ENCODE measurements around the gene LTBP1.
"Not testable (repeated sequence)": the region's sequence is repeated elsewhere in the genome, so short reads cannot be mapped to it uniquely, and the experiment has no call there.

The LTBP1 gene

DNA sequence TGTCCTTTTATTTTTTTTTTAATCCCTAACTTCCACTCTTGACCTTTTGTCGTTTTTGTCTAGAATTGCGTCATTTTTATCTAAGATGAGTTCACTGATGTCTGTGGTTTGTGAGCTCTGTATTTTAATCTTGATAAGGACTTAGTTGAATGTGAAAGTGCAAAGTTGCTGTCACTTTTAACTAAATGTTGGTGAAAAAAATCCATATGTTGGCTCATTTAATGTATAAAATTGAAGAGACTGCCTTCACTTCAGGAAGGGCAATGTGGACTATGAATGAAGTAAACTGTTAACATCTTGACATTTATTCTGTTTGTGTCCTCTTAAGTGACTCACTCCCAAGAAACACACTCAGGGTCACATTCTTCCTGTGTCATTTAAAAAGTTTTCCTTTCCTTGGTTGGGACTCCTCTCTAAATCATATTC is 273.1 kb downstream of the LTBP1 start:
- Histone ChIP-seq H3K4me1 (ENCODE audit: control insufficient read depth, insufficient read depth, low read length) (peaks cover 33% of the 10 kb centered on the region), H3K36me3 (ENCODE audit: control insufficient read depth, insufficient read depth, low read length, severe bottlenecking) (no peaks in the 10 kb centered on the region), H3K27me3 (replicated peaks; ENCODE audit: control insufficient read depth, insufficient read depth, low read length) (no peaks in the 10 kb centered on the region), H3K4me3 (ENCODE audit: low read length) (peak overlapping the region; percentile 7), H3K9ac (ENCODE audit: low read length) (no peak overlapping the region), H3K9me3 (ENCODE audit: control insufficient read depth, low read length) (no peaks in the 10 kb centered on the region)
- DNase-seq (ENCODE audit: low read depth), result peak; percentile 55

DNA sequence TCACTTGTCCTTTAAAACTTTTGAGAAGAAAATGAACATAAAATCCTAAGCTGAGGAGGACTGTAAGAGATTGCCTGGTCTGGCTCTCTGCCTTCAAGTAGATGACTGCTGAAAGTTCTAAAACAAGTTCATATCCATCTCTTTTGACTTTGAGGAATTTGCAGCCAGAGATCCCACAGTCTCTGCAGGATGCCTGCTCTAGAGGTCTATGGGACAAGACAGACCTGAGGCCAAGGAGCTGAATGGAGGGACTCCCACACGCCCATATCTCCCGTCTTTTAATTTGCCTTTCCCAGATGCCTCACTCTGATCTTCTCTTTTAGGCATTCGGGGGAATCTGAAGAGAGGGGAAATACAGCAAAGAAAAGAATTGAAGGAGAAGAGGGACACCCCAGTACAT is 273.8 kb downstream of the LTBP1 start:
- H3K36me3 ChIP-seq (ENCODE audit: control insufficient read depth, insufficient read depth, low read length, severe bottlenecking), result no peaks in the 10 kb centered on the region
- no peak overlapping the region for H3K4me3 ChIP-seq (ENCODE audit: low read length)
- no peak for DNase-seq (ENCODE audit: low read depth)
- H3K9ac ChIP-seq (ENCODE audit: low read length), result no peak overlapping the region
- no peaks in the 10 kb centered on the region for H3K27me3 ChIP-seq (replicated peaks; ENCODE audit: control insufficient read depth, insufficient read depth, low read length)
- H3K9me3 ChIP-seq (ENCODE audit: control insufficient read depth, low read length), result peaks cover 3% of the 10 kb centered on the region
- H3K4me1 ChIP-seq (ENCODE audit: control insufficient read depth, insufficient read depth, low read length), result peaks cover 26% of the 10 kb centered on the region

DNA sequence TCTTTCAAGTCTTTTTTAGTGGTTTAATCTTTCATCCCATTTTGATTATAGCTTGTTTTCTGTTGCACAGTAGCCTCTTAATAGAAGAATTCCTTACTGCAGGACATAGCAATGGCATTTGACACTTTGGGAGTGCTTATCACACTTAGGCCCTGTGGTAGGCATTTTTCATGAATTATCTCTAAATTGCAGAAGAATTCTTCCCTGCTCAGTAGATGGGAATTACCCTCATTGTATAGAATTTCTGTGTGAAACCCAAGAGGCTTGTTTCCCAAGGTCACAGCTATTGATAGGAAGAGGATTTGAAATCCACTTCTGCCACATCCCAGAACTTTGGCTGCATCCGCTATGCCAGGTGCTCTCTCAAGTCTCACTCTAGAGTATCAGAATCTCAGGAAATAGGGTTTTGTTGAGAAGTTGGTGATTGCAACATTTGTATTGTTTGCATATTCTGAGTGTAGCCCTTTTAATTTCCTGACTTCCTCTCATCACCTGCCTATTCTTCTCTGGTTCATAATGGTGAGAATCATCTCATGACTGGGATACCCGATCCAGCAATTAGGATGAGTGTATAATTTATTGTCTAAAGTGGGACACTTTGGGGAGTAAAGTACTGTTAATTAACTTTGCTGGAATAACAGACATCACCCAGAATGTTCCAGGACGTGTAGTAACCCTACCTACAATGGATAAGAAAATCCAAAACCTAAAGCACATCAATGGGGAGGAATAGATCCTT is 274.5 kb downstream of the LTBP1 start:
- Histone ChIP-seq H3K9ac (ENCODE audit: low read length) (no peak overlapping the region), H3K27me3 (replicated peaks; ENCODE audit: control insufficient read depth, insufficient read depth, low read length) (no peaks in the 10 kb centered on the region), H3K4me1 (ENCODE audit: control insufficient read depth, insufficient read depth, low read length) (peaks cover 25% of the 10 kb centered on the region), H3K36me3 (ENCODE audit: control insufficient read depth, insufficient read depth, low read length, severe bottlenecking) (no peaks in the 10 kb centered on the region), H3K4me3 (ENCODE audit: low read length) (no peak overlapping the region), H3K9me3 (ENCODE audit: control insufficient read depth, low read length) (peaks cover 3% of the 10 kb centered on the region)
- DNase-seq (ENCODE audit: low read depth), result no peak

DNA sequence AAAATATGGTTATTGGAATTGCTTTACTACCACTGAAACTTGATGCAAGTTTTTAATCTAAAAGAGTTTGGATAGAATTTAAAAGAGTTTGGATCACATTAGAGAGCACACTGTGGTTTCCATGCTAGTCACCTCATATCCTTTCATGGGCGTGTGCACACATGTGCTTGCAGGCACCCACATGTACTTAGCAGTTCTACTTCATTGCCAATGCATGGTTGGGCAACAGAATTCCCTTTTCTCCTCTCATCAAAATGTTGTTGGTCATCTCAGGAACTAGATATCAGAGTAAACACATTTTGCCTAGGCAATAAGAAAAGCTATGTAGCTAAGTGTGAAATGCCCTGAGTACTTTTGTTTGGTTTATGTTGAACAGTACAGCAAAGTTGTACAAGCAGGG is 275.6 kb downstream of the LTBP1 start:
- no peak for DNase-seq (ENCODE audit: low read depth)
- peaks cover 16% of the 10 kb centered on the region for H3K4me1 ChIP-seq (ENCODE audit: control insufficient read depth, insufficient read depth, low read length)
- H3K9me3 ChIP-seq (ENCODE audit: control insufficient read depth, low read length), result peaks cover 3% of the 10 kb centered on the region
- H3K36me3 ChIP-seq (ENCODE audit: control insufficient read depth, insufficient read depth, low read length, severe bottlenecking), result no peaks in the 10 kb centered on the region
- H3K9ac ChIP-seq (ENCODE audit: low read length), result no peak overlapping the region
- no peaks in the 10 kb centered on the region for H3K27me3 ChIP-seq (replicated peaks; ENCODE audit: control insufficient read depth, insufficient read depth, low read length)
- no peak overlapping the region for H3K4me3 ChIP-seq (ENCODE audit: low read length)

DNA sequence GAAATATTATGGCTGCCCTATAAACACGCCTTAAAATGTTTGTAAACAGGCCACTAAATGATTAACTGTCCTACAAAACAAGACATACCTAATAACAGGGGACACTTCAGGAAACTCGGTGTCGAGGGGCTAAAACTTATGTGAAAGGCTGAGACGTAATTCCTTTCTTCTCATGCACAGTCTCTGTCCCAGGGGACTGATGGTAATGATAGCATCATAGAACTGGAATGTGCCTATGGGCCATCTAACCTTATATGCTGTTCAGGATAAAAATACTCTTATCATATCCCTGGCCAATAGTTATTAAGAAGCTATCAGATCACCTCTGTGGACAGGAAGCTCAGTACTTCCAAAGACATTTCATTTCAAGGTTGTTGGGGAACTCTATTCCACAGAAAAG is 277.1 kb downstream of the LTBP1 start:
- Histone ChIP-seq H3K9ac (ENCODE audit: low read length) (no peak overlapping the region), H3K4me1 (ENCODE audit: control insufficient read depth, insufficient read depth, low read length) (peaks cover 21% of the 10 kb centered on the region), H3K4me3 (ENCODE audit: low read length) (no peak overlapping the region), H3K36me3 (ENCODE audit: control insufficient read depth, insufficient read depth, low read length, severe bottlenecking) (no peaks in the 10 kb centered on the region), H3K9me3 (ENCODE audit: control insufficient read depth, low read length) (peaks cover 3% of the 10 kb centered on the region), H3K27me3 (replicated peaks; ENCODE audit: control insufficient read depth, insufficient read depth, low read length) (no peaks in the 10 kb centered on the region)
- no peak for DNase-seq (ENCODE audit: low read depth)

DNA sequence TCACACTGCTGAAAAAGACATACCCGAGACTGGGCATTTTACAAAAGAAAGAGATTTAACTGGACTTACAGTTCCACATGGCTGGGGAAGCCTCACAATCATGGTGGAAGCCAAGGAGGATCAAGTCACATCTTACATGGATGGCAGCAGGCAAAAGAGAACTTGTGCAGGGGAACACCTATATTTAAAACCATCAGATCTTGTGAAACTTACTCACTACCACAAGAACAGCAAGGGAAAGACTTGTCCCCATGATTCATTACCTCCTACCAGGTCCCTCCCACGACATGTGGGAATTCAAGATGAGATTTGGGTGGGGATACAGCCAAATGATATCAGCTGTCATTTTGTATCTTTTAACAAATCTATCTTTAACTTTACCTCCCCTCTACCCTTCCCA is 278.6 kb downstream of the LTBP1 start:
- H3K36me3 ChIP-seq (ENCODE audit: control insufficient read depth, insufficient read depth, low read length, severe bottlenecking), result no peaks in the 10 kb centered on the region
- H3K9me3 ChIP-seq (ENCODE audit: control insufficient read depth, low read length), result peaks cover 3% of the 10 kb centered on the region
- no peak overlapping the region for H3K9ac ChIP-seq (ENCODE audit: low read length)
- H3K27me3 ChIP-seq (replicated peaks; ENCODE audit: control insufficient read depth, insufficient read depth, low read length), result no peaks in the 10 kb centered on the region
- H3K4me3 ChIP-seq (ENCODE audit: low read length), result no peak overlapping the region
- H3K4me1 ChIP-seq (ENCODE audit: control insufficient read depth, insufficient read depth, low read length), result peaks cover 23% of the 10 kb centered on the region
- no peak for DNase-seq (ENCODE audit: low read depth)

DNA sequence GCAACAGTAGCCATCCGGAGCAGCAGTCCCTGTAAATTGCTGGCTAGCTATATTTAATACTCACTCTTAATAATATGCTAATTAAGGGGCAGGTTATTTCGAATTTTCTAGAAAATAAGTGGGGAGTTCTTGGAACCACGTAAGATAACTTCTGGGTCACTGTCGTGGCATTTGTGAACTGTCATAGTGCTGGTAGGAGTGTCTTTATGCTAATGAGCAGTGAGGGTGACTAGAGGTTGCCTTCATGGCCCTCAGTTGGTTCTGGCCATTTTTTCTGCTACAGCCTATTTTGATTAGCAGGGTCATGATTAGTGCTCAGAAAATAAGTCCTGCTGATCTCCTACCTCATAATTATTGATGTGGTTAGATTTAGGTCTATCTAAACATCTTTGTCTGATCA is 279.8 kb downstream of the LTBP1 start:
- H3K4me3 ChIP-seq (ENCODE audit: low read length), result no peak overlapping the region
- no peaks in the 10 kb centered on the region for H3K27me3 ChIP-seq (replicated peaks; ENCODE audit: control insufficient read depth, insufficient read depth, low read length)
- H3K36me3 ChIP-seq (ENCODE audit: control insufficient read depth, insufficient read depth, low read length, severe bottlenecking), result no peaks in the 10 kb centered on the region
- no peak for DNase-seq (ENCODE audit: low read depth)
- no peak overlapping the region for H3K9ac ChIP-seq (ENCODE audit: low read length)
- peaks cover 19% of the 10 kb centered on the region for H3K4me1 ChIP-seq (ENCODE audit: control insufficient read depth, insufficient read depth, low read length)
- H3K9me3 ChIP-seq (ENCODE audit: control insufficient read depth, low read length), result peaks cover 3% of the 10 kb centered on the region

DNA sequence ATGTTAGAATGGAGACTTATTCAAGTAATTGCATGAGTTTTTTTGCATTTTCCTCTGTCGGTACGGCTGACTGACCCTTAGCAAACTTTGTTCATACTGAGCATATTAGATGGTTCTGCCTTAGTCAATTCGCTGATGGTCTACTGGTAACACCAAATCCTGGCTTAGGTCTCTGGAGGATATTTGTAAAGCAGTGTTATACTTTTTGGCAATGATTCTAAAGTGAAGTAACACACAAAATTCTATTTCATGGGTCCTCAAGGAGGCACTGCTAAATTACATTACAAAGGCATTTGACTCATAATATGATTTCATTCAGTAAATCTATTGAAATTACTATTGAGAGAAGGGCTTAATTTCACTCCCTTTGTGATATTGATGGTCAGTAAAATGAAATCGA is 282.9 kb downstream of the LTBP1 start:
- H3K4me1 ChIP-seq (ENCODE audit: control insufficient read depth, insufficient read depth, low read length), result peaks cover 19% of the 10 kb centered on the region
- H3K36me3 ChIP-seq (ENCODE audit: control insufficient read depth, insufficient read depth, low read length, severe bottlenecking), result no peaks in the 10 kb centered on the region
- H3K4me3 ChIP-seq (ENCODE audit: low read length), result no peak overlapping the region
- no peaks in the 10 kb centered on the region for H3K27me3 ChIP-seq (replicated peaks; ENCODE audit: control insufficient read depth, insufficient read depth, low read length)
- no peak overlapping the region for H3K9ac ChIP-seq (ENCODE audit: low read length)
- H3K9me3 ChIP-seq (ENCODE audit: control insufficient read depth, low read length), result peaks cover 3% of the 10 kb centered on the region
- peak; percentile 61 for DNase-seq (ENCODE audit: low read depth)

DNA sequence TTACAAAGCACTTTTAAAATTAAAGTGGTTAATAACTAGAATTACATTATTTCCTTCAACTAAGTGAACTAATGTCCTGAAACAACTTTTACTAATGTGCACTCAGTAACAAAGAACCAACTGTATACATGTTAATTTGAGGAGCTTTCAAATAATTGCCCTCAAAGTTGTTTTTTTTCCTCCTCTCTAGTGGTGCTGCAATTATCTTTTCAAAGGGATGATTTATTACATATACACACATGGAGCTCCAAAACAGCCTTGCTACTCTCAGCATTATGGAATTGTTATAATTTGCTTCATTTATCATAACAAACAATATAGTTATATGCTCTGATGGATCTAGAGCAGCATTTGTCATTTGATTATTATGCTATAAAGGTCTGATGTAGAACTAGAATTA is 283.4 kb downstream of the LTBP1 start:
- Histone ChIP-seq H3K4me1 (ENCODE audit: control insufficient read depth, insufficient read depth, low read length) (peaks cover 19% of the 10 kb centered on the region), H3K27me3 (replicated peaks; ENCODE audit: control insufficient read depth, insufficient read depth, low read length) (no peaks in the 10 kb centered on the region), H3K9ac (ENCODE audit: low read length) (no peak overlapping the region), H3K9me3 (ENCODE audit: control insufficient read depth, low read length) (peaks cover 3% of the 10 kb centered on the region), H3K4me3 (ENCODE audit: low read length) (no peak overlapping the region), H3K36me3 (ENCODE audit: control insufficient read depth, insufficient read depth, low read length, severe bottlenecking) (no peaks in the 10 kb centered on the region)
- no peak for DNase-seq (ENCODE audit: low read depth)

DNA sequence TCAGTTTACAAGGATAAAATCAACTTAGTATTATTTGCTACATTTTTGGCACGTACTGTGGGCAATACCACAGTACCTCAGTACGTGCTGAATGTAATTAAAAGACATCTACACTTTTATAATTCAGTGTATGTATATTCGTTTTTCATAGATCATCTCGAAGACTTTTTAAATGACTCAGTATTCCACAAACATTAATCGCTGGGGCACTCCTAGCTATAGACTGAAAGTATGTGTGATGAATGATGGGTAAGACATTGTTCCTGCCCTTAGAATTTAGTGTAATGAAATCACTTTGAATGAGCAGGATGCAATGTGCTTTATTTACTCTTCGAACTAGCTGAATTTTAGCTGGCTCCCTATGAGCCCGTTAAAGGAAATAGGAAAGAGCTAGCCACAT is 284.1 kb downstream of the LTBP1 start:
- H3K4me1 ChIP-seq (ENCODE audit: control insufficient read depth, insufficient read depth, low read length), result peaks cover 19% of the 10 kb centered on the region
- H3K4me3 ChIP-seq (ENCODE audit: low read length), result no peak overlapping the region
- no peaks in the 10 kb centered on the region for H3K27me3 ChIP-seq (replicated peaks; ENCODE audit: control insufficient read depth, insufficient read depth, low read length)
- H3K9ac ChIP-seq (ENCODE audit: low read length), result no peak overlapping the region
- no peak for DNase-seq (ENCODE audit: low read depth)
- H3K9me3 ChIP-seq (ENCODE audit: control insufficient read depth, low read length), result no peaks in the 10 kb centered on the region
- no peaks in the 10 kb centered on the region for H3K36me3 ChIP-seq (ENCODE audit: control insufficient read depth, insufficient read depth, low read length, severe bottlenecking)

DNA sequence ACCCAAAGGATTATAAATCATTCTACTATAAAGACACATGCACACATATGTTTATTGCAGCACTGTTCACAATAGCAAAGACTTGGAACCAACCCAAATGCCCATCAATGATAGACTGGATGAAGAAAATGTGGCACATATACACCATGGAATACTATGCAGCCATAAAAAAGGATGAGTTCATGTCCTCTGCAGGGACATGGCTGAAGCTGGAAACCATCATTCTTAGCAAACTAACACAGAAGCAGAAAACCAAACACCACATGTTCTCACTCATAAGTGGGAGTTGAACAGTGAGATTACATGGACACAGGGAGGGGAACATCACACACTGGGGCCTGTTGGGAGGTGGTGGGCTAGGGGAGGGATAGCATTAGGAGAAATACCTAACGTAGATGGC is 288.8 kb downstream of the LTBP1 start:
- not testable (repeated sequence) for H3K36me3 ChIP-seq (ENCODE audit: control insufficient read depth, insufficient read depth, low read length, severe bottlenecking); H3K4me3 ChIP-seq (ENCODE audit: low read length); H3K9me3 ChIP-seq (ENCODE audit: control insufficient read depth, low read length); H3K9ac ChIP-seq (ENCODE audit: low read length); H3K4me1 ChIP-seq (ENCODE audit: control insufficient read depth, insufficient read depth, low read length); H3K27me3 ChIP-seq (replicated peaks; ENCODE audit: control insufficient read depth, insufficient read depth, low read length); DNase-seq (ENCODE audit: low read depth)

Measured in adipocyte (in vitro differentiated cells).